Measurements from ENCODE around the gene CHL1.
A peak's percentile ranks its signal among the peaks of the same experiment; 100 is the strongest.

GRCh38 chr3:436053-436452, 239.5 kb downstream of the CHL1 start:
- TF ChIP-seq CTCF (conservative IDR thresholded peaks at IDR 0.05; ENCODE audit: low read depth, low read length), result peak; percentile 34; the same call in 1 of the 2 replicates
- TF ChIP-seq EZH2 (IDR thresholded peaks at IDR 0.05; ENCODE audit: borderline replicate concordance, low read depth, low read length, poor library complexity, severe bottlenecking), result no peak
